HEK293 (cell line): ENCODE measurements around the gene APOB.

ENCODE experiments used
- ZNF114 ChIP-seq: fragments of 450-650 bp; formaldehyde crosslinking; IDR thresholded peaks from 2 replicates; pipeline ENCODE4 v1.5.0; 2017; ENCODE audit warnings: missing biosample characterization, missing genetic modification characterization
- ZNF211 ChIP-seq: fragments of 450-650 bp; formaldehyde crosslinking; IDR thresholded peaks from 2 replicates; pipeline ENCODE4 v1.5.1; 2016; ENCODE audit warnings: low read depth, missing biosample characterization, missing genetic modification characterization
- ZNF660 ChIP-seq: fragments of 450-650 bp; IDR thresholded peaks from 2 replicates; pipeline ENCODE4 v1.5.1; 2018; ENCODE audit warnings: missing biosample characterization, mild to moderate bottlenecking, missing genetic modification characterization
- TF ChIP-seq, protein P1 (sequence below): fragments of 450-650 bp; formaldehyde crosslinking; IDR thresholded peaks from 2 replicates; pipeline ENCODE4 v1.5.1; 2016; ENCODE audit warnings: missing biosample characterization, missing genetic modification characterization

DNA sequence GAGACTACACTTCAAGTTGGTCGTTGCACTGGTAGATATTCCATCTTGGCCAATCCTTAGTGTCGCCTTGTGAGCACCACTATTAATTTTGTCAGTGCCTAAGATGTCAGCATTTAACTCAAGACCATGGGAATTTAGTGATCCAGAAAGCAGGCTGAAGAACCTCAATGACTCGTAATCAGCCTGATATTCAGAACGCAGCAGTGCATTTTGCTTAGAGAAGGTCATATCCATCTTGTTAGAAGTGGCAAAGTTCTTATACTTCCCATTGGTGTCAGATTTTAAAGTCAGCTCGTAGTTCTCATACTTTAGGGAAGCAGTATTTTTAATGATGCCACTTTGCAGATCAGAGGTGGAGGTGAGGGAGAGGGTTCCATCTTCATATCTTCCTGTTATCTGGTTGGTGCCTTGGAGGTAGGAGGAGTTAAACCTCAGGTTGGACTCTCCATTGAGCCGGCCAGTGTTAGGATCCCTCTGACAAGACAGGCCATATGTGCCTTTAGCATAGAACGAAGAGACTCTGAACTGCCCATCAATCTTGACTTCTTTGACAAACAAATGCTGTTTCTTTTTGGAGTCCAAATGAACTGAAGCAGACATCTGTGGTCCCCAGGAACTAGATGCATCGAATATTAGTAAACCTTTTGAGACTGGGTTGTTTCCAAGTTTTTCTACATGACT lies 31.9 kb downstream of the APOB start:
- TF ChIP-seq, protein P1, sequence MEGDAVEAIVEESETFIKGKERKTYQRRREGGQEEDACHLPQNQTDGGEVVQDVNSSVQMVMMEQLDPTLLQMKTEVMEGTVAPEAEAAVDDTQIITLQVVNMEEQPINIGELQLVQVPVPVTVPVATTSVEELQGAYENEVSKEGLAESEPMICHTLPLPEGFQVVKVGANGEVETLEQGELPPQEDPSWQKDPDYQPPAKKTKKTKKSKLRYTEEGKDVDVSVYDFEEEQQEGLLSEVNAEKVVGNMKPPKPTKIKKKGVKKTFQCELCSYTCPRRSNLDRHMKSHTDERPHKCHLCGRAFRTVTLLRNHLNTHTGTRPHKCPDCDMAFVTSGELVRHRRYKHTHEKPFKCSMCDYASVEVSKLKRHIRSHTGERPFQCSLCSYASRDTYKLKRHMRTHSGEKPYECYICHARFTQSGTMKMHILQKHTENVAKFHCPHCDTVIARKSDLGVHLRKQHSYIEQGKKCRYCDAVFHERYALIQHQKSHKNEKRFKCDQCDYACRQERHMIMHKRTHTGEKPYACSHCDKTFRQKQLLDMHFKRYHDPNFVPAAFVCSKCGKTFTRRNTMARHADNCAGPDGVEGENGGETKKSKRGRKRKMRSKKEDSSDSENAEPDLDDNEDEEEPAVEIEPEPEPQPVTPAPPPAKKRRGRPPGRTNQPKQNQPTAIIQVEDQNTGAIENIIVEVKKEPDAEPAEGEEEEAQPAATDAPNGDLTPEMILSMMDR (tag by site-specific recombination) = no peak
- TF ChIP-seq ZNF211 (no peak), ZNF660 (tag by site-specific recombination) (no peak), ZNF114 (tag by site-specific recombination) (no peak)
